Dendritic cell treated with granulocyte-macrophage colony-stimulating factor and Interleukin-4, amounts not matched to agents 40 ng/mL and 50 ng/mL, for 4 days (primary cell): ENCODE results near the gene LRRC46.

Source experiments
- H3K27ac Mint-ChIP-seq: one replicate; pipeline ENCODE4 v1.8.0; 2022; ENCODE audit warnings: mild to moderate bottlenecking, mixed read lengths
- H3K27me3 Mint-ChIP-seq: one replicate; pipeline ENCODE4 v1.8.0; 2022; ENCODE audit warnings: mild to moderate bottlenecking, mixed read lengths
- H3K36me3 Mint-ChIP-seq: one replicate; pipeline ENCODE4 v1.8.0; 2022; ENCODE audit warnings: low read depth, mixed read lengths
- H3K4me1 Mint-ChIP-seq: one replicate; pipeline ENCODE4 v1.8.0; 2022; ENCODE audit warnings: low read depth, mixed read lengths
- H3K4me3 Mint-ChIP-seq: one replicate; pipeline ENCODE4 v1.8.0; 2022; ENCODE audit warnings: mild to moderate bottlenecking, moderate library complexity, mixed read lengths
- H3K9me3 Mint-ChIP-seq: one replicate; pipeline ENCODE4 v1.8.0; 2022; ENCODE audit warnings: mixed read lengths
- intact Hi-C: fragments of 100-400 bp; cut with micrococcal nuclease; formaldehyde crosslinking; loops from one replicate; pipeline ENCODE4 v1.15.0; 2022

Gene LRRC46

DNA sequence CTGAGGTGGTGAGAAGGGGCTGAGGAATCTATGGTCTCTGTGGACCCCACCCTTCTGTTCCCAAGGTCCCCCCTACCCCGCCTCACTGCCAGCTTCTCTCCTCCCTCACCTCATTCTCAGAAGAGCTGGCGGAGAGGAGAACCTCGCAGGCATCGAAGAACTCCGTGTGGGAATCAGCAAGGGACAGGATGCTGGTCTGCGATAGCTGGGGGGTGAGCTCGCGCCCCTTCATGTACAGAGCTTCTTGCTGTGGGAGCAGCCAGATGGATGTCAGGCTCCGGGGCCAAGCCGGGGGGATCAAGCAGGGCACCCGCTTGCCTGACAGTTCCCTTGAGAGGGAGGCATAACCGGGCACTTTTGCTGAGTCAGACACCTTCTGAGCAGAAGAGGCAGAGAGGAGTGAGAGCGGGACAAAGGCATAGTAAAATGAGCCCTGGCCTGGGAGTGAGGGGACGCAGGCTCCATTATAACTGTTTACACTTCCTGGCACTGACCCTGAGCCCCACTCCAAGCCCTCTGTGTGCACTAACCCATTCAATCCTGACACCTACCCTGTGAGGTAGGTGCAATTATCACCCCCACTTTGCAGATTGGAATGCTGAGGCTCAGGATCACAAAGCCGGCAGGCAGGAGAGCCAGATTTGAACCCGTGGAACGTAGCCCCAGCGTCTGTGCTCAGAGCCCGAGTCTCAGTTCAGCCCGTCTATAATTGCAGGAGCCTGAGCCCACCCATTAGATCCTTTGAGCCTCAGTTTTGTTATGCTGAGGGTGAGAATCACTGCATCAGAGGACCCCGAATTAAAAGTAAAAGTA lies 16.2 kb upstream of the LRRC46 start:
- Mint-ChIP-seq H3K4me3 (no peak overlapping the region), H3K9me3 (no peaks in the 10 kb centered on the region), H3K4me1 (peaks cover 6% of the 10 kb centered on the region), H3K27ac (no peak overlapping the region), H3K36me3 (peaks cover 83% of the 10 kb centered on the region), H3K27me3 (no peaks in the 10 kb centered on the region)
- intact Hi-C loops, result no loop called here

- Mint-ChIP-seq H3K9me3 (no peaks in the 10 kb centered on the region), H3K27ac (no peak overlapping the region), H3K4me1 (peaks cover 15% of the 10 kb centered on the region), H3K36me3 (peaks cover 76% of the 10 kb centered on the region), H3K4me3 (no peak overlapping the region), H3K27me3 (no peaks in the 10 kb centered on the region)
- intact Hi-C loops, result no loop called here
These were observed 15.2 kb upstream of the LRRC46 start for GRCh38 chr17:47816111-47816735.

DNA sequence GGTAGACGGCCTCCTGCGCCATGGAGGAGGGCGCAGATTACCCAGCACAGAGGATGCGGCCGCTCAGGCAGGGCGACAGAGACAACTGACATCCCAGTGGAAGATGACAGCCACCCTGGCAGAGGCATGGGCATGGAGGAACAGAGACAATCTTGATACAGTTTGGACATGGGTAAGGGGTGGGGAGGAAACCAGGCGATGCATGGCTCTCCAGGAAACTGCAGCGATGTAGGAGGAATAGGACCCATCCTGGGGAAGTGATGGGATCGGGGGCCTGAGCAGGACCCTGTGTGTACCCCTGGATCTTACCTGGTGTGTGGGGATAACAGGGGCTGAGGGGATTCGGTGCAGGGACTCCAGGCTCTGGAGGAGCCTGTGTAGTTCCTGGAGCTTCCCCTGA lies 14.5 kb upstream of the LRRC46 start:
- Mint-ChIP-seq H3K4me1 (peaks cover 22% of the 10 kb centered on the region), H3K9me3 (no peaks in the 10 kb centered on the region), H3K4me3 (no peak overlapping the region), H3K27ac (no peak overlapping the region), H3K27me3 (no peaks in the 10 kb centered on the region), H3K36me3 (peaks cover 74% of the 10 kb centered on the region)
- intact Hi-C loops, result no loop called here

DNA sequence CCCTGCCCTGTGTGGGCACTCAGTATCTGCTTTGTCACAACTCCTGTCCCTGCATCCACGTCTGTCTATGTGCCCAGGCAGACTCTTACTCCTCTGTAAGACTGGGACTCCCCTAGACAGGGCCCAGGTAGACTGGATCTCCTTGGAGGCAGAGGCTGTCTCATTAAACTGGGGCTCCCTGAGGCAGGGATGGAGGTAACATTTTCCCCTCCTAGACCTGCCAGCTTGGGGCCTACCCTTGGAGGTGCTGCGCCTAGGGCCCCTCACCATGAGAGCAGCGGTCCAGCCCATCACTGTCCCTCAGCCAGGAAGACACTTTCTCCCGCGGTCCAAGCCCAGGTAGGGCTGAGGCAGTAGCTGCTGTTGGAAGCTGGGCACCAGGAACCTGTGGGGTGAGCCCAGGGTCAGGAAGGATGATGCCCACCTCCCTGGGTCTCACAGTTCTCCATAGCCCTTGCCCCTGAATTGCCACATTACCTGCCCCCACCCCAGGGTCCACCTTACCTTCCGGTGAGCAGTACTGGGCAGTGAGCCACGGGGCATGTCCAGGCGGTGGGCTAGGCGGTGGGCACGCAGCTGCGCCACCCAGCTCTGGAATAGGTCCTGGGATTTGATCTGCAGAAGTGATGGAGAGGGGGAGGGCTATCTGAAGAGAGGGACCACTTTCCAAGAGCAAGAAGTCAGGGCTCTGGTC lies 13.3 kb upstream of the LRRC46 start:
- Mint-ChIP-seq H3K4me3 (no peak overlapping the region), H3K36me3 (peaks cover 65% of the 10 kb centered on the region)

DNA sequence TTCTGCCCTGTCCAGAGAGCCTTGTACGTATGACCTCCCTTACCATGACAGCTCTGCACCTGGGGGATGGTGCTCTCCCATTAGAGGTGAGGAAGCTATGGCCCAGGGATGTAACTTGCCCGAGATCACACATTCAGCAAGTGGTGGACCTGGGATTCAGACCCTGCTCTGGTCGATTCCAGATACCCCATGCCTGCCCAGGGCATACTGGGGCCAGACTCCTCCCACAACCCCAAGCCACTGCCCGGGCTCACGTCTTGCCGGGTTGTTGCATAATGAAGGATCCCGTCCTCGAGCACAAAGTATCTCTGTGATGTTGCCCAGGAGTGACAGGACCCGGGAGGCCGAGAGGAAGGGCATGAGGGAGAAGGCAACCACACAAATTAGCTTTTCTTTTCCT lies 12.0 kb upstream of the LRRC46 start:
- Mint-ChIP-seq H3K9me3 (no peaks in the 10 kb centered on the region), H3K27ac (no peak overlapping the region), H3K4me3 (no peak overlapping the region), H3K36me3 (peaks cover 69% of the 10 kb centered on the region), H3K27me3 (no peaks in the 10 kb centered on the region), H3K4me1 (peaks cover 43% of the 10 kb centered on the region)
- intact Hi-C loops, result no loop called here

More for the DNA sequence above, 13.3 kb upstream of the LRRC46 start:
- Mint-ChIP-seq H3K27me3 (no peaks in the 10 kb centered on the region), H3K4me1 (peaks cover 34% of the 10 kb centered on the region), H3K9me3 (no peaks in the 10 kb centered on the region), H3K27ac (no peak overlapping the region)
- intact Hi-C loops, result no loop called here

DNA sequence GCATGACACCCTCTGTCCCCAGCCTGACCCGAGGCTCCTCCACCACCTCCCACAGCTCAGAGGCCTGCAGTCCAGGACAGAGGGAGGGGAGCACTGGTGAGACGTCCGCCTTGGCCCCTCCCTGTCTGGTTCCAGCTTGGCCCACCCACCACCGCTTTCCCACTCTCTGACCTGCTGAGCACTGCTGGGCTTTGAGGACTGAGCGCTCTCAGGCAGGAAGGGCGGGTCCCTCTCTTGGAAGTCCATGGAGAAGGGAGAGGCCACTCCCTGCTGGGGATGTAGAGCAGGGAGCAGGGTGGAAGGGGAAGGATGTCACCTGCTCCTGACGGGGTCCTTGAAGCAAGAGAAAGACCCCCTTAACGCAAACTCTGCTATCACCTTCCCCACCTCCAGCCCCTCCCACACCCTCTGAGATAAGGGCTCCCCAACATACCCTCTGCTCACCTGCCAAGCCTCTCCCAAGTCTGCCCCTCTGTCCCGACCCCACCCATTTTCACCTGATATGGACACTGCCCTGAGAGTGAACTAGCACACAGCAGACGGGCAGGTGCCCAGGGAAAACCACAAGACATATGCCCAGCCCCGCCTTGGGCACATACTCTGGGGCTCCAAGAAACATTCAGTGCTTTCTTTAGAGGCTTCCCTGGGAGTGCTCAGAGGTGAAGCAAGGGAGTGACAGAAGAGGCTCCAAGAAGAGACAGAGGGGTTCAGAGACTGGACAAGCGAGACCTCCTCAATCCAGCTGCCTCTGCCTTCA lies 11.3 kb upstream of the LRRC46 start:
- H3K36me3 Mint-ChIP-seq, result peaks cover 69% of the 10 kb centered on the region
- no peak overlapping the region for H3K4me3 Mint-ChIP-seq
- intact Hi-C loops, result no loop called here
- peaks cover 43% of the 10 kb centered on the region for H3K4me1 Mint-ChIP-seq
- H3K9me3 Mint-ChIP-seq, result no peaks in the 10 kb centered on the region
- no peaks in the 10 kb centered on the region for H3K27me3 Mint-ChIP-seq
- no peak overlapping the region for H3K27ac Mint-ChIP-seq

- intact Hi-C loops, result no loop called here
These were observed 10.4 kb upstream of the LRRC46 start for GRCh38 chr17:47821031-47821423.

DNA sequence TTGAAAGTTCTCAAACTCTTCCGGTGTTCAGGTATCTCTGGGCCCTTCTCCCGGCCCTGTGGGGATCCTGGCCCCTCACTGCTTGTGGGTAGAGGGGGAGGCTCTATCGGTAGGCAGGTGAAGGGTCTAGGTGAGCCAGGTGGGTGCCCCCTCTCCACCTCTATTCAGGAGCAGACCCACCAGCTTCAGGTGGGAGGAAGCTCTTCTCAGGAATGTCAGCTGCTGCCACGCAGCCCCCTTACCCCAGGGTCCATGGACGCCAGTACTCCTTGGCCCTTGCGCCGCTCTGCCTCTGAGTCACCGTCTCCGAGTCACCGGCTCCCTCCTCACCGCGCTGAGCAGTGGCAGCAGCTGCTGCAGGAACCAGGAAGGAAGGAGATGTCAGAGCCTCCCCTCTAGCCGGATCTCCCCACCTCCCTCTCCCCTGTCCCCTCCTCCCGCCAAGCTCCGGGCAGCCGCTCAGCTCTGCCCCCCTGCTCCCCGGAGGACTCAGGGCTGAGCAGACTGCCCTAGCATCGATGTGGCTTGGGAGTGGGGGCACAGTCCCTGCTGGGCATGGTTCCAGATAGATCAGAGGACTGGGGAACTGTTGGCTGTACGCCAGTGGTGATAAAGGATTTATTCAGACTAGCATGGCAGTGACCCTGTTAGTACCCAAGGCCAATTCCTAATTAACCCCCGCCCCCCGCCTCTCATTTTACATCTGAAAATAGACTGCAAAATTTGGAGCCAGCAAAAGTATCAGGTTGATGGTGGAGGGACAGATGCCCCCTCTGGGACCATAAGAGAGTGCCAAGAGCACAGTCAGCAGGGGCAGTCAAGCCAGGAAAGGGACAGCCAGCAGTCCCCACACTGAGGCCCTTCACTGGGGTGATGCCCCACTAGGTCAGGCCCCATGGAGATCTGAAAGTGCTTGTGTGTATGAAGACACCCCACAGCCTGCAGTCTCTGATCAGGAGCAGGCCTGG lies 9.8 kb upstream of the LRRC46 start, which contains the start of gene OSBPL7:
OSBPL7 (minus strand) TSS at position 371 of the 968 bp plus-strand sequence. CDS start 1,516 bp downstream, outside the sequence.
- Mint-ChIP-seq H3K36me3 (peaks cover 69% of the 10 kb centered on the region), H3K27me3 (no peaks in the 10 kb centered on the region), H3K4me1 (peaks cover 43% of the 10 kb centered on the region), H3K9me3 (no peaks in the 10 kb centered on the region), H3K27ac (peak within 1 kb of the TSS; percentile 87), H3K4me3 (peak within 1 kb of the TSS; percentile 89)
- intact Hi-C loops, result no loop called here

More at GRCh38 chr17:47821031-47821423, 10.4 kb upstream of the LRRC46 start:
- peaks cover 69% of the 10 kb centered on the region for H3K36me3 Mint-ChIP-seq
- H3K4me1 Mint-ChIP-seq, result peaks cover 43% of the 10 kb centered on the region
- peak overlapping the region; percentile 87 for H3K27ac Mint-ChIP-seq
- peak overlapping the region; percentile 89 for H3K4me3 Mint-ChIP-seq
- H3K9me3 Mint-ChIP-seq, result no peaks in the 10 kb centered on the region
- no peaks in the 10 kb centered on the region for H3K27me3 Mint-ChIP-seq

- Mint-ChIP-seq H3K4me1 (peaks cover 43% of the 10 kb centered on the region), H3K4me3 (no peak overlapping the region), H3K27ac (peak overlapping the region; percentile 26), H3K27me3 (no peaks in the 10 kb centered on the region), H3K36me3 (peaks cover 69% of the 10 kb centered on the region), H3K9me3 (no peaks in the 10 kb centered on the region)
- intact Hi-C loops, result no loop called here
These were observed 8.7 kb upstream of the LRRC46 start for GRCh38 chr17:47822785-47823184.

- Mint-ChIP-seq H3K4me1 (peaks cover 43% of the 10 kb centered on the region), H3K27ac (no peak overlapping the region), H3K27me3 (no peaks in the 10 kb centered on the region), H3K36me3 (peaks cover 69% of the 10 kb centered on the region), H3K9me3 (no peaks in the 10 kb centered on the region), H3K4me3 (no peak overlapping the region)
- intact Hi-C loops, result no loop called here
These were observed 8.0 kb upstream of the LRRC46 start for GRCh38 chr17:47823519-47823918.

GRCh38 chr17:47829870-47830269 lies 1.6 kb upstream of the LRRC46 start:
- intact Hi-C loops, result no loop called here
- Mint-ChIP-seq H3K27ac (no peak overlapping the region), H3K9me3 (no peaks in the 10 kb centered on the region), H3K4me3 (no peak overlapping the region), H3K4me1 (peaks cover 50% of the 10 kb centered on the region), H3K36me3 (peaks cover 53% of the 10 kb centered on the region), H3K27me3 (no peaks in the 10 kb centered on the region)

DNA sequence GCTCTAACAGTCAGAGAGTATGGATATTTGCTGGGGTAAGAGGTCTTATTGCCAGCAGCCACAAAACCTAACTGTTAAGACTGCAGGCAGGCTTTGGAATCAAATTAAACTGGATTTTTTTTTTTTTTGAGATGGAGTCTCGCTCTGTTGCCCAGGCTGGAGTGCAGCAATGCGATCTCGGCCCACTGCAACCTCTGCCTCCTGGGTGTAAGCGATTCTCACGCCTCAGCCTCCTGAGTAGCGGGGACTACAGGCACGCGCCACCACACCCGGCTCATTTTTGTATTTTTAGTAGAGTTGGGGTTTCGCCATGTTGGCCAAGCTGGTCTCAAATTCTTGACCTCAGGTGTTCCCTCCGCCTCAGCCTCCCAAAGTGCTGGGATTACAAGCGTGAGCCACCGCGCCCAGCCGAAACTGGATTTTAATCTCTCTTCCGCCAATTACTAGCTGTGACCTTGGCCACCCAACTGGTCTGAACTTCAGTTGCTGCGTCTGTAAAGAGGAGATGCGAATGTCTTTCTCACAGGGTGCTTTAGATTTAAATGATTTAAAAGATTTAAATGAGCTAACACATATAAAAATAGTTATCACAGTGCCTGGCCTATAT lies 971 bp upstream of the LRRC46 start:
- H3K36me3 Mint-ChIP-seq, result peaks cover 46% of the 10 kb centered on the region
- no peaks in the 10 kb centered on the region for H3K9me3 Mint-ChIP-seq
- peak overlapping the region; percentile 86 for H3K4me3 Mint-ChIP-seq
- H3K27ac Mint-ChIP-seq, result peak overlapping the region; percentile 91
- intact Hi-C loops, result no loop called here
- peaks cover 55% of the 10 kb centered on the region for H3K4me1 Mint-ChIP-seq
- no peaks in the 10 kb centered on the region for H3K27me3 Mint-ChIP-seq
